PC-3 (cell line): ENCODE results near the gene PPP1R14C. TPM values are rescaled to one million over a fixed set of nuclear protein-coding genes. Genes with fewer than 3 reads are reported as not detected.

Experiments used
- ATAC-seq: fragments of 200-7000 bp; cut with Tn5 transposase; 2 replicates; pipeline ENCODE4 v1.9.1; 2020; ENCODE audit warnings: mild to moderate bottlenecking, moderate library complexity
- BruUV-seq: library from RNA; stranded (reverse); fragments of 400-500 nt; replicated peaks from 2 replicates; lab custom pipeline; 2021; lab: Mats Ljungman, UMichigan
- CTCF ChIA-PET: fragments of 300-600 bp; sonication (Branson Sonifier 250); formaldehyde crosslinking; loops from one replicate; lab custom pipeline; 2022; ENCODE audit warnings: antibody characterized with exemption; lab: Charles Lee
- POLR2A ChIA-PET: fragments of 300-600 bp; sonication (Branson Sonifier 250); formaldehyde crosslinking; loops from one replicate; lab custom pipeline; 2022; ENCODE audit warnings: antibody characterized with exemption; ENCODE audit not compliant: unreplicated experiment; lab: Charles Lee
- DNase-seq: peaks from one replicate; pipeline ENCODE4 v3.0.0-alpha.2; 2015
- H2AFZ ChIP-seq: fragments of 300-600 bp; sonication (generic); 2 replicates; pipeline ENCODE4 v1.6.0; 2016; ENCODE audit warnings: antibody characterized with exemption, low read length
- H3F3A ChIP-seq: fragments of 300-600 bp; sonication (generic); one replicate; pipeline ENCODE4 v1.6.0; 2017; ENCODE audit warnings: antibody characterized with exemption, low read length, control low read depth, mild to moderate bottlenecking; ENCODE audit not compliant: unreplicated experiment
- H3K27ac ChIP-seq: fragments of 300-600 bp; sonication (generic); 2 replicates; pipeline ENCODE4 v1.5.1; 2016; ENCODE audit warnings: mild to moderate bottlenecking, low read length
- H3K27me3 ChIP-seq: fragments of 300-600 bp; sonication (generic); 2 replicates; pipeline ENCODE4 v1.6.1; 2016; ENCODE audit warnings: low read length, mixed read lengths
- H3K36me3 ChIP-seq: fragments of 300-600 bp; sonication (generic); 2 replicates; pipeline ENCODE4 v1.6.1; 2016; ENCODE audit warnings: low read depth, mixed run types, low read length, mixed read lengths
- H3K4me1 ChIP-seq: fragments of 300-600 bp; sonication (generic); 2 replicates; pipeline ENCODE4 v1.5.1; 2016; ENCODE audit warnings: low read length; ENCODE audit not compliant: insufficient read depth
- H3K4me2 ChIP-seq: fragments of 300-600 bp; sonication (generic); 2 replicates; pipeline ENCODE4 v1.6.0; 2016; ENCODE audit warnings: low read length
- H3K4me3 ChIP-seq: fragments of 300-600 bp; sonication (generic); 2 replicates; pipeline ENCODE4 v1.5.1; 2016; ENCODE audit warnings: mild to moderate bottlenecking, low read length, mixed read lengths
- H3K79me2 ChIP-seq: fragments of 300-600 bp; sonication (generic); 2 replicates; pipeline ENCODE4 v1.6.1; 2017; ENCODE audit warnings: low read length, mixed read lengths
- H3K9ac ChIP-seq: fragments of 300-600 bp; sonication (generic); 2 replicates; pipeline ENCODE4 v1.6.0; 2016; ENCODE audit warnings: mild to moderate bottlenecking, low read length
- H3K9me2 ChIP-seq: fragments of 300-600 bp; sonication (generic); replicated peaks from 2 replicates; pipeline ENCODE4 v1.6.1; 2016; ENCODE audit warnings: mixed run types, low read length, mixed read lengths
- H3K9me3 ChIP-seq: fragments of 300-600 bp; sonication (generic); 2 replicates; pipeline ENCODE4 v1.6.1; 2016; ENCODE audit warnings: low read length, mixed read lengths
- H4K20me1 ChIP-seq: fragments of 300-600 bp; sonication (generic); 2 replicates; pipeline ENCODE4 v1.6.1; 2016; ENCODE audit warnings: low read length, mixed read lengths
- CTCF ChIP-seq: fragments of 300-600 bp; sonication (generic); conservative IDR thresholded peaks from 2 replicates; pipeline ENCODE4 v1.5.1; 2017; ENCODE audit warnings: antibody characterized with exemption, low read depth, mild to moderate bottlenecking, low read length
- EZH2 ChIP-seq: fragments of 300-600 bp; sonication (generic); IDR thresholded peaks from one replicate; pipeline ENCODE4 v1.6.1; 2017; ENCODE audit warnings: antibody characterized with exemption, mild to moderate bottlenecking, low read length; ENCODE audit not compliant: unreplicated experiment
- EZH2phosphoT487 ChIP-seq: fragments of 300-600 bp; sonication (generic); IDR thresholded peaks from 2 replicates; pipeline ENCODE4 v1.6.1; 2018; ENCODE audit warnings: mild to moderate bottlenecking, antibody characterized with exemption, low read length, borderline replicate concordance
- intact Hi-C: fragments of 100-400 bp; cut with micrococcal nuclease; formaldehyde crosslinking; loops from 2 replicates; pipeline ENCODE4 v1.9.0; 2023
- total RNA-seq: library from RNA; depleted of rRNA; stranded (reverse); fragments of >200 nt; gene quantifications from 2 replicates; pipeline ENCODE4 v1.2.3, GENCODE V29; 2014

The PPP1R14C gene
- total RNA-seq, 1 experiment from 2014 or later, result 1.1 TPM

- no peaks in the 10 kb centered on the region for H3K9me3 ChIP-seq
- intact Hi-C loops, result no loop called here
- H3K4me1 ChIP-seq, result peaks cover 11% of the 10 kb centered on the region
- no peak overlapping the region for H3K27ac ChIP-seq
- H3K79me2 ChIP-seq, result no peaks in the 10 kb centered on the region
- no peaks in the 10 kb centered on the region for H3F3A ChIP-seq
- H4K20me1 ChIP-seq, result no peaks in the 10 kb centered on the region
- DNase-seq, result no peak
- ChIA-PET POLR2A (no interaction called here), CTCF (no interaction called here)
- H3K4me2 ChIP-seq, result no peak overlapping the region
- no peaks in the 10 kb centered on the region for H3K36me3 ChIP-seq
- TF ChIP-seq CTCF (no peak), EZH2 (no peak), EZH2phosphoT487 (no peak)
- ATAC-seq, result no peak
- no peak overlapping the region for H2AFZ ChIP-seq
- H3K27me3 ChIP-seq, result no peaks in the 10 kb centered on the region
- BruUV-seq, result no TSS peak
- no peaks in the 10 kb centered on the region for H3K9me2 ChIP-seq
- no peak overlapping the region for H3K4me3 ChIP-seq
- no peak overlapping the region for H3K9ac ChIP-seq
These were observed 4.2 kb upstream of the PPP1R14C start for GRCh38 chr6:150138638-150139037.

GRCh38 chr6:150139533-150139932 is 3.3 kb upstream of the PPP1R14C start:
- TF ChIP-seq EZH2phosphoT487, result no peak
- no peak for TF ChIP-seq EZH2
- TF ChIP-seq CTCF, result no peak
- intact Hi-C loops, result no loop called here
- Histone ChIP-seq H4K20me1 (no peaks in the 10 kb centered on the region), H3K9me3 (no peaks in the 10 kb centered on the region), H3K27me3 (no peaks in the 10 kb centered on the region), H2AFZ (no peak overlapping the region), H3K9me2 (no peaks in the 10 kb centered on the region), H3K27ac (no peak overlapping the region), H3K4me3 (no peak overlapping the region), H3K79me2 (no peaks in the 10 kb centered on the region), H3K4me1 (peaks cover 18% of the 10 kb centered on the region), H3F3A (no peaks in the 10 kb centered on the region), H3K36me3 (no peaks in the 10 kb centered on the region), H3K9ac (no peak overlapping the region), H3K4me2 (peak overlapping the region; percentile 51; the same call in 1 of the 2 replicates)
- BruUV-seq, result no TSS peak
- ChIA-PET CTCF (no interaction called here), POLR2A (no interaction called here)
- ATAC-seq (no peak), DNase-seq (peak; percentile 13)

GRCh38 chr6:150140236-150140969 is 2.4 kb upstream of the PPP1R14C start:
- H3K4me3 ChIP-seq, result no peak overlapping the region
- H3K36me3 ChIP-seq, result no peaks in the 10 kb centered on the region
- no peak overlapping the region for H3K27ac ChIP-seq
- H3K27me3 ChIP-seq, result no peaks in the 10 kb centered on the region
- no peaks in the 10 kb centered on the region for H3K9me3 ChIP-seq
- BruUV-seq, result no TSS peak
- POLR2A ChIA-PET, result no interaction called here
- no peak overlapping the region for H3K9ac ChIP-seq
- H4K20me1 ChIP-seq, result no peaks in the 10 kb centered on the region
- H3F3A ChIP-seq, result no peaks in the 10 kb centered on the region
- ATAC-seq, result no peak
- DNase-seq, result peak; percentile 43
- H3K4me2 ChIP-seq, result peak overlapping the region; percentile 51; the same call in 1 of the 2 replicates
- no peaks in the 10 kb centered on the region for H3K79me2 ChIP-seq
- H3K4me1 ChIP-seq, result peaks cover 26% of the 10 kb centered on the region
- CTCF ChIA-PET, result no interaction called here
- intact Hi-C loops, result no loop called here
- H2AFZ ChIP-seq, result no peak overlapping the region
- H3K9me2 ChIP-seq, result no peaks in the 10 kb centered on the region
- TF ChIP-seq EZH2phosphoT487 (no peak), EZH2 (no peak), CTCF (no peak)
